GM18909 (cell line): ENCODE data around the gene TMEM117.
"Not testable (repeated sequence)": the region's sequence is repeated elsewhere in the genome, so short reads cannot be mapped to it uniquely, and the experiment has no call there.

Experiments
- ATAC-seq: cut with Tn5 transposase; IDR thresholded peaks from one replicate; pipeline ENCODE4 v1.9.1; 2021; ENCODE audit warnings: mild to moderate bottlenecking; ENCODE audit not compliant: unreplicated experiment, poor library complexity

The TMEM117 gene

DNA sequence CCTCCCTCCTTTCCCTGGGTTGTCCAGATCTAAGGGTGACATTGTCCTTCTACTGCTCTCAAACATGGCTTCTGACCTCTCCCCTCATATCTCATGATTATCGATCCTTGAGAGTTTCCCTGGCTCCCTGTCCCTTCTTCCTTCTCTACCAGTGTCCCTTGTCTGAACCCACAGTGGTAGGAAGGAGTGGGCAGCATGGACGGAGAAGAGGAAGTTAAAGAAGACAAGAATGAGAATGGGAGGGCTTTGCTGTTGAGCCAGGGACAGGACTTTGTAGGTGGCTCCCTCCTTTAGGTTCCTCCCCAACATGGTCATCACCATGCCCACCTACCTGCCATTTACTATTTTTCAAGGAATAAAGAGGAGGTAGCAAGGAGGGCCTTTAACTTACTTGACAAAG, 166.7 kb downstream of the TMEM117 start:
- no peak for ATAC-seq

DNA sequence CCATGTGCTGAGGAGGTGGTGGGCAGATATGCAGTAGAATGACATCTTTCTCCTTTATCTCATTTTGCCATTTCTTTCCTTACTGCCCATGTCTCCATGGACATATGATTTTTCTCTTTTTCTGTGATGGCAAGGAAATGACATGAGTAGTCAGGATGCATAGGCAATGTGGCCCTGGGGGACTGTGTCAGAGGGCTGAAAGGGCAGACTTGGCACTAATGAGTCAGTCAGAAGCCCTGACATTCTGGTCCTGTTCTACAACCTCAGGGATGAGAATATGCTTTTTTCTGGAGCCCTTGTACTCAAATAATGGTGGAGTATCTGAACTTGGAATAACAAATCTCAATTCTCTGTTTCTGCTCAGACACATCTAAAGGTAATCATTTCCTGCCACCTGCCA, 167.8 kb downstream of the TMEM117 start:
- ATAC-seq = no peak

DNA sequence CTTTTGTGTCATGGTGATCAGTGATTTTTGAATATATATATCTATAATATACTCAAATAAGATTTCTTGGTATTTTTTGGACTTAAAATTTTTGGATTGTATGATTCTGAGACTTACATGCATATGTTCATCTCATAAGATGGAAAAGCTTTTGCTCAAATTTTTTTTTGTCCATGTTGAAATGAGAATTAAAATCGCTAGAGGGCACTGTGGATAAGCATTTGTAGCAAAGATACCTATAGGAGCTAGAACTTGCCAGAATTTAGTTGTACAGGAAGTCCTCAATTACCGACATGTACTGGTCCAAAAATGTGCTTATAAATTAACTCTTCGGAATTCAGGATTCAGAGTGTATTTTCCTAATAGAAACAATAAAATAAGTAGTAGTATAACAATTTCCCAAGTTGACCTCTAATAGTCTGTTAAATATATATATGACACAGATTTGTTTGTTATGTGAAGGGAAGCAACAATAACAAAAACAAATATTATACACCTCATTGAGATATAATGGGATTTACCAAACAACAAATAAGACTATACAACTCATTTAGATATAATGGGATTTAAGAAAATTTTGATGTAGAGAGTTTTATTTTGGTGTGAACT, 179.6 kb downstream of the TMEM117 start:
- ATAC-seq = peak; percentile 86

DNA sequence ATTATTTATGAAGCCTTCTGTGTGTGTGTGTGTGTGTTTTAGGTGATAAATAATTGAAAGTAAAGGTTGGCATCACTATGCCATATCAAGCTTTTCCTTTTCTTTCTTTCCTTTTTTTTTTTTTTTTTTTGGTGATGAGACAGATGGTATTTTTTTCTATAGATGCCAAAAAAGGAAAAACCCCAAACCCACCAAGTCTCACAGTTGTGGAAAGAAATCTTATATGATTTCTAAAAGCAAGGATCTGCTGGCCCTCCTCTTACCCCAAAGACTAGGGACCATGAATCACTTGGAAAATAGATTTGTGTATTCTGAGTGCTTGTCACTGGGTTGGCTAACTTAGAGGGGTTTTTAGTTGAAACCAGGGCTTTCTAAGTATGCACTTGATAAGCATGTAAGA, 181.3 kb downstream of the TMEM117 start:
- no peak for ATAC-seq

DNA sequence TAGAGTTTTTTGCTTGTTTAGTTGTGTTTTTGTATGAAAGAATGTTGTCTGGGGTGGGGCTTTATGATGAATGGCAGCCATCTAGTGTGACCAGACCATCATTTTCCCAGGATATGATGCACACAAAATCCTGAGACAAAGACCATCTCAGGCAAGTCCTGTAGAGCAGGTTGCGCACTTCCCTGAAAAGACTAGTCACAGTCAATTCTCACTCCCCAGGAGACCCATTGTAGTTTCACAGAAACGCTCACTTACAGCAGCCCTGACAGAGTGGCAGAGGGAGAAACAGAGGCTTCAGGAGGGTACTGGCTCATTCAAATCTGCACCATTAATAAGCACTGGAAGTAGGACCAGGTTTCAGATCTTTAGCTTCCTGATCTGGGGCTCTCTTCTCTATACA, 183.2 kb downstream of the TMEM117 start:
- ATAC-seq = no peak

DNA sequence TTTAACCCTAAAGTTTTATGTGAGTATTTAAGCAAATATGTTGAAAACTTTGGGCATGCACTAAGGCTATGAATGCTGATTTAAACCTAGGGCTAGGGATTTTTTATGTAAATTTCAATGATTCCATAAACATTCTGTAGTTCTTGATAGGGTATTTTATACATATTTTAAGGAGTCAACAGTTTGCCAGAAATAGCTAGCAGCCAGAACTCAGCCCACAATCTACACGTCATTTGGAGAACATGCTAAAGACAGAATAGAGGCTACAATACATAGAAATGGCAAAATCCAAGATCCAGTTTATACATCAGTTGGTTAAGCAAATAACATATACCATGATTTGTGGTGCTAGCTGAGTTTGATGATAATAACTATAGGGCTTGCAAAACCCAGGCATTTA, 184.7 kb downstream of the TMEM117 start:
- ATAC-seq = no peak

DNA sequence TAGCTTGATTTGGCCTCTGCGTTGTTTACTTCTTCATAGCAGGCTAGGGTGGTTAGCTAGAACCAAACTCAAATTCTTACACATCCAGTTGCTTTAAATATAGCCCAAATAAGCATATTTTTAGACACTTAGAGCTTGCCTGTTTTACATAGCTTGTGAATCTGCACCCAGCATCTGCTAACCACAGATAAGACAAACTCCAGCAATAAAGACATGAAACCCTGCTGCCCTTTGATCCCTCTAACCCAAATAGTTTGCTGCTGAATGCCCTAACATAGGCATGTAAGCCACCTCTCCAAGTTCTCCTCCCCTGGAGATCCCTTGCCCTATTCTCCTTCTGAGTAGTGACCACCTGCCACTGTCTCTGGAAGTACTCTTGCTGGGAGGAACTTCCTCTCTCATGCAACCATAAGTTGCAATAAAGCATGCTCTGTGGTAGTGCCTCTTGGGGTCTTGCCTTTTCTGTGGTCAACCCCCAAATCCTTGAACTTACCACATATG, 185.6 kb downstream of the TMEM117 start:
- peak; percentile 85 for ATAC-seq

DNA sequence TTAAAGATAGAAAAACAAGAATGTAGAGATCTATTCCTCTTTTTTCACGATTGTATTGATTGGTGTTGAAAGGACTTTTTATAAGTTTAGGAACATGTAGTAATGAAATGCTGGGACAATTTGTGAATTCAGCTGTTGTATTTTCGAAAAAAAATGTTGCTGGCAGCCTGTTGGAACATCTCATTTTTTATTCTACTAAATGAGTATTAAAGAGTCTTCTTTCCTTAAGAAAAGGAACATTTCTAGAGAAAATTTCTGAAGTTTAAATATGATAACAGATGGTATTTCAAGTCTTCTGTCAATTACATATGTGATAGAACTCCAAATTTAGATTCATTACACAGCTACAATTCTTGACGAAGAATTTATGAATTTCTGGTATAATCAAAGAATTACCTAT, 189.6 kb downstream of the TMEM117 start:
- ATAC-seq = no peak

DNA sequence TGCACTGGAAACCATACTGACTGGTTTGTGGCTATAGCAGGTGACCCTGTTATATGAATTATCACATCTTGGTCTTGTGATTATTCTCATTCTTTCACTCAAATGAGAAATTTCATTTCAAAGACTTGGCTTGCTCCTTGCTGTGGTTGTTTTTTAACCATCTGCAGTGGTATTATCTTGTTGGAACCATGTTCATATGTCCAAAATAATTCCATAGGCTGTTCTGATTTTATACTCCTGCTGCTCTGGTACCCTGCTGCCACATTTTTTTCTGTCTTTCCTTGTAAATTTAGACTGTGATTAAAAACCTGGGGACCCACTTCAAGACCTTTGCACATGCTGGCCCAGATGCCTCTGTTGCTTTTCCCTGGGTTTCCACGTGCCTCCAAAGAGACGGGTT, 190.2 kb downstream of the TMEM117 start:
- no peak for ATAC-seq

DNA sequence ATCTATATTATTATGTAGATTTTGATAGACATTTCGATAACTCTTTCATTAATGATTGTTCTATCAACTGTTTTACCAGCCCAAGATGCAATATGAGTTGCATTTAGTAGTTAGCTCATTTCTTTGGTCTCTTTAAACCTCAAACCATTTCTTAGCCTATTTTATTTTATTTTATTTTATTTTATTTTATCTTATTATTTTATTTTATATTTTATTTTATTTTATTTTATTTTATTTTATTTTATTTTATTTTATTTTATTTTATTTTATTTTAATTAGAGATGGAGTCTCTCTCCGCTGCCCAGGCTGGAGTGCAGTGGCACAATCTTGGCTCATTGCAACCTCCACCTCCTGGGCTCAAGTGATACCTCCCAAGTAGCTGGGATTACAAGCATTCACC, 191.0 kb downstream of the TMEM117 start:
- ATAC-seq = not testable (repeated sequence)

DNA sequence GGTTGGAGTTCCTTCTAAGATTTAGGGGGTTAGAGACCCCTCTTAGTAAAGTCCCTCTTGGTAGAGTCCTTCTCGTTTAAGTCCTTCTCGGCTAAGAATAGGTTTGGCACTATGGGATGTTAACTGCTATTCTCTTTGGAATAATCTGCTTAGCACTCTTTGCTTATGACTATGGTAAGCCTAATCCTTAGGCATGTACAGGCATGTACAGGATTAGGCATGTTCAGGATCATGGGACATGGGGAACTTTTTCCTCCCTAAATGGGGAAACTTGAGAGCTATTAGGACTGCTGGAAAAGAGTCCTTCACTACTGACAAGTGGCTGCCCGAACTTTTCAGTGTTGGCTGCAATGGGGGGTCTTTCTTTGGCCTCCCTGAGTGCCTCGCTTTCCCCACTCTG, 193.3 kb downstream of the TMEM117 start:
- no peak for ATAC-seq

DNA sequence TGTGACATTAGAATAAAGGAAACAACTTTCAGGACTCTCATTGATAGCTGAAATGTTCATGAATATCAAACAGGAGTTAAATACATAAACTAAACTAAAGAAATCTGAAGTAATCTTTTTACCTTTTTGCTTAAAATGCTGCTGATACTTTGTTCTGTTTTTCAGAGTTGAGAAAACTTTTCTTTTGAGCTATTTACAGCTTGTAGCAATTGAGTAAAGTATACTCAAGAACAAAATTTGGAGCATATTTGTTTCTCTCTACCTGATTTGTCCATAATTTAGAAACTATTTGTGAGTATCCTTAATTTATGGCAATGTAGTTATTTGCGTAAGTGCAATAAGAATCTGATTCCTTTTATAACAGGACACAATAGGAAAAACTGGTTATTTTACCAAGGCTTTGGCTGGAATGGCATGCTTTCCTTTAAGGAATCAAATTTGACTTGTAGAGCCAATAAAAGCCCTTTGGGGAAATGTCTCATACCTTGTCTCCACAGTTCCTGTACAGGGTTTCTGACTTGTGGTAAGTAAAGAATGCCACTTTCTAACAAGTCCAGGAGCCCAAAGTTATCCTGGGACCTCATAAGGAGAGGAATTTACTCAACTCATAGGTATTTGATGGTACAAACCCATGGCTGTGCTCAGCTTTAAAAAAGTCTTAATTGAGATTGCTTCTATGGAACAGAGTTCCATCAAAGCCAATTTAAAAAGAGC, 195.7 kb downstream of the TMEM117 start:
- no peak for ATAC-seq

DNA sequence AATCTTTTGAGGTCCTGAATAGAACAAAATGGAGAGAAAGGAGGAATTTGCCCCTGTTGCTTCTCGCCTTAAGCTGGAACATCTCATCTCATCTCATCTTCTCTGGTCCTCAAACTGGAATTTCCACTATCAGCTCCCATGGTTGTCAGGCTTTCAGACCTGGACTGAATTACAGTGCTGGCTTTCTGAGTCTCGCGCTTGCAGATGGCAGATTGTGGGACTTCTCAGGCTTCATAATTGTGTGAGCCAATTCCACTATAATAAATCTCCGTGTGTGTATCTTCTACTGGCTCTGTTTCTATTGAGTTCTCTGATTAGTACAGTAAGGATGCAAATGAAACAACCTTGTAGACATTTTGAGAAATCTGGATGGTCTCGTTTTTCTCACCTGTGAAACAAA, 199.0 kb downstream of the TMEM117 start:
- no peak for ATAC-seq

DNA sequence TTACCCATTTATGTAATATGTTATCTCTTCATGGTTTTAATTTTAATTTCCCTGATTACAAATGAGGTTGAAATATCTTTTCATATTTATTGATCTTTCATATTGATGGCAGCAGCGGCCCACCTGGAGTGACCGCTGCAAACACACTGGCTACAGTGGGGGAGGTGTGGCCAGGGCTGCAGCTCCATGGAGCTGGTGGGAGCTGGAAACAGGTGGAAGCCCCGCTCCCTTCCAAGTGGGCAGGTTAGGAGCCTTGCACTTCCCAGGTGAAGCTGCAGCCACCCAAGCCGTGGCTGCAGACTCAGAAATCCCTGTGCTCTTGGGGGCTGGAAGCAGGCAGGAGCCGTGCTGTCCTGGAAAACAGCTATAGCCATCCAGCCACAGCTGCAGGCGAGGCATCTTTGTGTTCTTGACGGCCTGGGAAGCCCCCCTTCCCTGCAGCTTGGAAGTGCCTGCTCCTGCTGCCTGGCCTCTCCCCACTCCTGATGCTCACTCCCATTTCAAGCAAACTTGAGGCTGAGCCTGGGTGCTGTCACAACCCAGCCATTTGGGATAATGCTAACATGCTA, 201.1 kb downstream of the TMEM117 start:
- no peak for ATAC-seq

DNA sequence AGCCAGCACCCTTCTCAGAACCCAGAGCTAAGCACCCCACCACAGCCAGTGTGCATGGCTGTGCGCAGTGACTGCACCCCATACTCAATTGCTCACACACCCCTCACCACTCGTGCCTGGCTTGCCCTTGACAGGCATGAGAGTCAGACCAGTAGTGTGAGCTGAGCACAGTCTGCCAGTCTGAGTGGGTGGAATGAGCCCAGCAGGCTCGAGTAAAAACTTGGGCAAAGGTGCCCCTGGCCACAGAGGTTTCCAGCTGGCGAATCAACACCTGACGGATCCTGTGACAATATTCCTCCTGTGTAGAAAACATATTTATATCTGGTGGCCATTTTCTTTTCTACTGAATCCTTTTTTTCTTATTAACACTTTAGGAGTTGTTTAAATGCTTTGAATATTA, 202.5 kb downstream of the TMEM117 start:
- ATAC-seq = no peak

DNA sequence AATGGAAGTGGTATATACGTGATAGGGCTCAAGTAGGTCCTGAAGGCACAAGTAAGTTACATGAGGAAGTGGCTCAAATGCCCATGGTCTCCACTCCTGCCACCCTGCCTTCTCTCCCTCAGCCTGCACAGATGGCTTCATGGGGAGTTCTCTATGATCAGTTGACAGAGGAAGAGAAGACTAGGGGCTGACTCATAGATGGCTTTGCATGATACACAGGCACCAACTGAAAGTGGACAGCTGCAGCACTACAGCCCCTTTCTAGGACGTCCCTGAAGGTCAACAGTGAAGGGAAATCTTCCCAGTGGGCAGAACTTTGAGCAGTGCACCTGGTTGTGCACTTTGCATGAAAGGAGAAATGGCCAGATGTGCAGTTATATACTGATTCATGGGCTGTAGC, 208.6 kb downstream of the TMEM117 start:
- ATAC-seq = not testable (repeated sequence)

DNA sequence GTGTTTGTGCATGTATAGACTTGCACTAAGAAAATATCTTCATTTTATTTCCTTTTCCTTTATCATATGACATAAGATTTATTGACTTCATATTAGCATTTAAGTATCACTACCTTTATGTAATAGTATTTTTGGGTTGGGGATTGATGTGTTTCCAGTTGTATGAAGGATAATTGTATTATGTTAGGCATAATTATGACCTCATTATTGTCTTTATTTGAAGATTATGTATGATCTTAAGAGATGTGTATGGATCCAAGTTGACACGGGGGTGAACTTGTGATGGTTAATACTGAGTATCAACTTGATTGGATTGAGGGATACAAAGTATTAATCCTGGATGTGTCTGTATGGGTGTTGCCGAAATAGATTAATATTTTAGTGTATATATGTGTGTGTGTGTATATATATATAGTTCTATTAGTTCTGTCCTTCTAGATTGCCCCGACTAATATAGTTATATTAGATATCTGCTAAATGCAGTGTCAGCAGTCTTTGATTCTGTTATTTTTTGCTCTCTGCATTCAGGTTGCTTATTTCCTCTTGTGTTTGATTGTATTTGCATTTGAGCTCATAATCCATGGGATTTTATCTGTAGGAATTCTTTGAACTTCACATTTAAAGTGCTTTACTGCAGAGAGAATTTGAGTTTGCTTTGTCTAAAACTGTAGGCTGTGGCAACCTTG, 211.0 kb downstream of the TMEM117 start:
- ATAC-seq = no peak

DNA sequence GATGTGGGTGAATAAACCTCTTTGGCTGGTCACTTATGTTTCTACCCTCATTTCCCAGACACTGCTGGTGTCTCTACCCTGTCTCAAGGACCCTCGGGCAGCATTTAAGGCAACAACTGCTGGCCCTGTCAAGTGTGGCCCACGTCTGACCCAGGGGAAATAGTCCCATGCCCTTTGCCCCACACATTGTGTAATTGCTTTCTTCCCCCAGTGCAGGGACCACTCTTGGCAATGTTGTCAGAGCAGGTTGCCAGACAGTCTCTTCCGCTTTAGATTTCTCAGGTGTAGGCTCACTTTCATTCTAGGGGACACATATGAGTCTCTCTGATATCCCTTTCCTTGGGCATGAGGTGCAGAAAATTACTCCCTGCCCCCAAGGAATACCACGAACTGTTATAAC, 216.7 kb downstream of the TMEM117 start:
- no peak for ATAC-seq

DNA sequence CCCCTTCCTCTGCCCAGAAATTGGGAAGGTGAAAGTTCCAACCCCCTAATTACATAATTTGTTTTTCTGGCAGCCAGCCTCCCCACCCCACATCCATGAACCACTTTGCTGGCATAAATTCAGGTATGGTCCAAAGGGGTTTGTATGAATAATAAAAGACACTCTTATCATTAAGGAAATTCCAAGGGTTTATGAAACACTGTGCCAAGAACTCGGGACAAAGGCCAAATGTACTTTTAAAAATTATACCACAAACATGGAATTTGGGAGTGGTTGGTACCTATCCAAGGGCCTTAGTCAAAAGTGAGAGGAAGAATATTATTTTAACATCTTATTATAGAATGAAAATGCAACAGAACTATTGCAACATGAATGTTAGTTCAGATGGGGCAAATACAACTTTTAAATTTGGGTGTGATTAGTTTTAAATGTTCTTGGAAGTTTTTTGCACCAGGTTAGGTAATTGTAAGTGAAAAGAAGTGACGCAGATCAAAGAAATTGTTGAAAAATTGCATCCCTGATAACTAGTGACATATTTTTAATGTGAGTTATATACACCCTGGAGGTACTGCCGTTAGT, 217.8 kb downstream of the TMEM117 start:
- ATAC-seq = no peak

DNA sequence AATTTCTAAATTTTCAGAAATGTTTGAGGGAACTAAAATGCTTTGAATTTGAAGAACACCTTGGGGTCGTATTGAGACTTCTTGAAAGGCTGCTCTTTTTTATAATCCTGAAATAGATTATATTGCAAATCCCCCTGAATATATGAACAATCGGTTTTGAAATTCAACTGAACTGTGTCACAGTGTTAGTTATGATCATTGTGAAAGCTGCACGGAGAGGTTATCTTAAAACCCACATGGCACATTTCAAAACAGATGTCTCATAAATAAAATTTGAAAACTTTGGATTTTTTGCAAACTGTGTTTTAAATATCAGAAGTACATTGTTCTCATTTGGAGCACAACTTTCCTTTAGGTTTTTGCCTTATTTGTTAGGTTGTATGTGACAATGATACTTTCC, 218.4 kb downstream of the TMEM117 start:
- no peak for ATAC-seq

DNA sequence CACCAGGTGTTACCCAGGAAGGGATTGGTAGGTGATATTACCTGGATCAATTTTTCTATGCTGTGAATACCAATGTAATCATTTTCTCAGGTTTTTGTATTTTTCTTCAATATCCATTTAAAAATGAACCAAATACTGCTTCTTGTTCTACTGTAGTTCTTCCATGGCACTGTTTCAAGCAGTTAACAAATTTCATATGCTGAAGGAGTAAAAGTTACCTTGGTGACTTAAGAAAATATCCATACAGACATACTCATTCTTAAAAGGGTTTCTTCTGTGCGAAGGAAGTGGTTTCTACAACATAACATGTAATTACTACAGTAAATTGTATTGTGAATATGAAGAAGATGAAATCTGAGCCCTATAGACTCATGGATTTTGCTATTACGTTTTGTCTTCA, 222.5 kb downstream of the TMEM117 start:
- no peak for ATAC-seq
